WTC11 (cell line): ENCODE measurements around the gene ADARB2. TPM values are rescaled to one million over a fixed set of nuclear protein-coding genes. Genes with fewer than 3 reads are reported as not detected.

Experiments
- ATAC-seq: fragments of 200-7000 bp; cut with Tn5 transposase; 2 replicates; pipeline ENCODE4 v1.10.0; 2021; ENCODE audit warnings: mild to moderate bottlenecking, moderate library complexity
- CTCF ChIA-PET: fragments of 300-600 bp; sonication (Branson Sonifier 250); formaldehyde crosslinking; loops from one replicate; lab custom pipeline; 2021; ENCODE audit warnings: antibody characterized with exemption; lab: Charles Lee
- POLR2A ChIA-PET: fragments of 350-600 bp; sonication (Branson Sonifier 250); formaldehyde crosslinking; loops from one replicate; lab custom pipeline; 2021; ENCODE audit warnings: antibody characterized with exemption; lab: Charles Lee
- DNase-seq: peaks from one replicate; pipeline ENCODE4 v3.0.0; 2021; ENCODE audit warnings: low spot score
- H3K27ac Mint-ChIP-seq: 2 replicates; pipeline ENCODE4 v1.8.0; 2021; ENCODE audit warnings: mixed read lengths
- H3K27me3 Mint-ChIP-seq: 2 replicates; pipeline ENCODE4 v1.8.0; 2021; ENCODE audit warnings: low read depth, mild to moderate bottlenecking, moderate library complexity, mixed read lengths
- H3K36me3 Mint-ChIP-seq: 2 replicates; pipeline ENCODE4 v1.8.0; 2021; ENCODE audit warnings: mixed read lengths
- H3K4me1 Mint-ChIP-seq: 2 replicates; pipeline ENCODE4 v1.8.0; 2022; ENCODE audit warnings: mixed read lengths
- H3K4me3 Mint-ChIP-seq: 2 replicates; pipeline ENCODE4 v1.8.0; 2021; ENCODE audit warnings: mild to moderate bottlenecking, moderate library complexity, mixed read lengths
- H3K9me3 Mint-ChIP-seq: 2 replicates; pipeline ENCODE4 v1.8.0; 2021; ENCODE audit warnings: mixed read lengths
- ATF1 ChIP-seq: sonication (generic); formaldehyde crosslinking; IDR thresholded peaks from 2 replicates; pipeline ENCODE4 v1.8.1; 2023; ENCODE audit warnings: mild to moderate bottlenecking, moderate library complexity, missing genetic modification reagents
- ATF6 ChIP-seq: sonication (generic); formaldehyde crosslinking; IDR thresholded peaks from 2 replicates; pipeline ENCODE4 v1.8.1; 2023; ENCODE audit warnings: mild to moderate bottlenecking, missing genetic modification reagents
- EMX1 ChIP-seq: fragments of 250-450 bp; sonication (Bioruptor Pico); IDR thresholded peaks from 2 replicates; pipeline ENCODE4 v1.8.0; 2021; ENCODE audit warnings: mild to moderate bottlenecking
- GABPB1 ChIP-seq: sonication (generic); formaldehyde crosslinking; IDR thresholded peaks from 2 replicates; pipeline ENCODE4 v1.8.1; 2023; ENCODE audit warnings: mild to moderate bottlenecking, missing genetic modification reagents
- GTF2I ChIP-seq: fragments of 250-450 bp; sonication (Bioruptor Pico); conservative IDR thresholded peaks from 2 replicates; pipeline ENCODE4 v1.4.0; 2021; ENCODE audit warnings: mild to moderate bottlenecking
- JUN ChIP-seq: sonication (generic); formaldehyde crosslinking; IDR thresholded peaks from 2 replicates; pipeline ENCODE4 v1.8.0; 2023; ENCODE audit warnings: mild to moderate bottlenecking, missing genetic modification reagents
- KAT7 ChIP-seq: sonication (generic); formaldehyde crosslinking; IDR thresholded peaks from 2 replicates; pipeline ENCODE4 v1.8.1; 2023; ENCODE audit warnings: missing genetic modification reagents, mild to moderate bottlenecking, borderline replicate concordance
- RORB ChIP-seq: fragments of 250-450 bp; sonication (Bioruptor Pico); IDR thresholded peaks from 2 replicates; pipeline ENCODE4 v1.9.0; 2021; ENCODE audit warnings: mild to moderate bottlenecking
- SOX15 ChIP-seq: fragments of 250-450 bp; sonication (Bioruptor Pico); IDR thresholded peaks from 2 replicates; pipeline ENCODE4 v1.9.0; 2021; ENCODE audit warnings: mild to moderate bottlenecking
- ZBTB21 ChIP-seq: sonication (generic); formaldehyde crosslinking; IDR thresholded peaks from 2 replicates; pipeline ENCODE4 v1.8.1; 2023; ENCODE audit warnings: mild to moderate bottlenecking, missing genetic modification reagents, borderline replicate concordance
- ZNF138 ChIP-seq: sonication (generic); formaldehyde crosslinking; conservative IDR thresholded peaks from 2 replicates; pipeline ENCODE4 v1.8.1; 2022; ENCODE audit warnings: mild to moderate bottlenecking, moderate library complexity, missing genetic modification reagents
- ZNF219 ChIP-seq: sonication (generic); formaldehyde crosslinking; IDR thresholded peaks from 2 replicates; pipeline ENCODE4 v1.8.0; 2023; ENCODE audit warnings: missing genetic modification reagents, mild to moderate bottlenecking, borderline replicate concordance
- ZNF263 ChIP-seq: sonication (generic); formaldehyde crosslinking; IDR thresholded peaks from 2 replicates; pipeline ENCODE4 v1.8.1; 2022; ENCODE audit warnings: low read depth, mild to moderate bottlenecking, moderate library complexity, missing genetic modification reagents
- ZNF317 ChIP-seq: sonication (generic); formaldehyde crosslinking; IDR thresholded peaks from 2 replicates; pipeline ENCODE4 v1.8.1; 2023; ENCODE audit warnings: low read depth, mild to moderate bottlenecking, moderate library complexity, missing genetic modification reagents, borderline replicate concordance
- ZNF396 ChIP-seq: fragments of 250-450 bp; sonication (Bioruptor Pico); IDR thresholded peaks from 2 replicates; pipeline ENCODE4 v1.8.0; 2021; ENCODE audit warnings: mild to moderate bottlenecking, moderate library complexity, borderline replicate concordance
- ZNF416 ChIP-seq: fragments of 250-450 bp; sonication (Bioruptor Pico); IDR thresholded peaks from 2 replicates; pipeline ENCODE4 v1.9.0; 2021; ENCODE audit warnings: mild to moderate bottlenecking, inconsistent platforms
- ZNF423 ChIP-seq: fragments of 250-450 bp; sonication (Bioruptor Pico); IDR thresholded peaks from 2 replicates; pipeline ENCODE4 v2.1.2; 2022; ENCODE audit warnings: mild to moderate bottlenecking, moderate library complexity
- ZNF512 ChIP-seq: sonication (generic); formaldehyde crosslinking; IDR thresholded peaks from 2 replicates; pipeline ENCODE4 v1.8.1; 2022; ENCODE audit warnings: missing genetic modification reagents, borderline replicate concordance
- total RNA-seq: library from RNA; stranded (reverse); gene quantifications from 3 replicates; pipeline ENCODE4 v1.2.3, GENCODE V29; 2021

ADARB2 gene
- total RNA-seq, 1 experiment from 2014 or later, result 3.7 TPM

GRCh38 chr10:1267148-1267547, 470.2 kb downstream of the ADARB2 start:
- DNase-seq, result no peak
- no peak for ATAC-seq
- Mint-ChIP-seq H3K27me3 (no peaks in the 10 kb centered on the region), H3K9me3 (peaks cover 4% of the 10 kb centered on the region; the same call in 1 of the 2 replicates), H3K4me1 (peaks cover 22% of the 10 kb centered on the region), H3K27ac (no peak overlapping the region), H3K36me3 (peaks cover 2% of the 10 kb centered on the region; the same call in 1 of the 2 replicates), H3K4me3 (no peak overlapping the region)
- POLR2A ChIA-PET, result no interaction called here
- CTCF ChIA-PET, result interaction anchor here (1.4 to 1.5 kb wide), 2 partner anchors 23 to 157 kb away, joined by 4 read pairs; no protein-coding TSS in a partner anchor
- TF ChIP-seq ZNF317 (no peak), JUN (CRISPR knock-in tag) (no peak), SOX15 (CRISPR knock-in tag) (no peak), ZBTB21 (CRISPR knock-in tag) (no peak), ZNF512 (CRISPR knock-in tag) (no peak), ATF1 (CRISPR knock-in tag) (no peak), GABPB1 (CRISPR knock-in tag) (no peak), ZNF416 (CRISPR knock-in tag) (no peak), ZNF423 (CRISPR knock-in tag) (no peak), ZNF138 (CRISPR knock-in tag) (no peak)

- CTCF ChIA-PET, result interaction anchor here (1.5 kb wide), 1 partner anchor 156 kb away, joined by 4 read pairs; no protein-coding TSS in a partner anchor
- H3K36me3 Mint-ChIP-seq, result peaks cover 2% of the 10 kb centered on the region; the same call in 1 of the 2 replicates
- peaks cover 15% of the 10 kb centered on the region for H3K4me1 Mint-ChIP-seq
- ATAC-seq (no peak), DNase-seq (no peak)
- no peak overlapping the region for H3K4me3 Mint-ChIP-seq
- H3K9me3 Mint-ChIP-seq, result peaks cover 4% of the 10 kb centered on the region; the same call in 1 of the 2 replicates
- POLR2A ChIA-PET, result no interaction called here
- no peaks in the 10 kb centered on the region for H3K27me3 Mint-ChIP-seq
- TF ChIP-seq ZNF263 (CRISPR knock-in tag) (no peak), KAT7 (CRISPR knock-in tag) (no peak)
- H3K27ac Mint-ChIP-seq, result no peak overlapping the region
These were observed 471.1 kb downstream of the ADARB2 start for GRCh38 chr10:1266033-1266802.

GRCh38 chr10:1264001-1264400, 473.3 kb downstream of the ADARB2 start:
- H3K4me1 Mint-ChIP-seq, result peaks cover 13% of the 10 kb centered on the region
- no peak overlapping the region for H3K4me3 Mint-ChIP-seq
- ChIA-PET CTCF (no interaction called here), POLR2A (no interaction called here)
- TF ChIP-seq RORB (CRISPR knock-in tag) (no peak), GTF2I (CRISPR knock-in tag) (no peak), EMX1 (CRISPR knock-in tag) (no peak), ATF6 (CRISPR knock-in tag) (no peak), ZNF396 (CRISPR knock-in tag) (no peak), ZNF219 (CRISPR knock-in tag) (no peak)
- H3K9me3 Mint-ChIP-seq, result peaks cover 4% of the 10 kb centered on the region; the same call in 1 of the 2 replicates
- DNase-seq, result no peak
- H3K36me3 Mint-ChIP-seq, result peaks cover 2% of the 10 kb centered on the region; the same call in 1 of the 2 replicates
- no peak for ATAC-seq
- no peak overlapping the region for H3K27ac Mint-ChIP-seq
- no peaks in the 10 kb centered on the region for H3K27me3 Mint-ChIP-seq
